ENCODE measurements around the gene CNTNAP5. TPM values are rescaled to one million over a fixed set of nuclear protein-coding genes. Genes with fewer than 3 reads are reported as not detected.

The CNTNAP5 gene
- total and polyA plus RNA-seq, 2 of the 13 experiments (the other 11 are each of a cell fraction or from before 2014, with no cell fraction given), result not detected

DNA sequence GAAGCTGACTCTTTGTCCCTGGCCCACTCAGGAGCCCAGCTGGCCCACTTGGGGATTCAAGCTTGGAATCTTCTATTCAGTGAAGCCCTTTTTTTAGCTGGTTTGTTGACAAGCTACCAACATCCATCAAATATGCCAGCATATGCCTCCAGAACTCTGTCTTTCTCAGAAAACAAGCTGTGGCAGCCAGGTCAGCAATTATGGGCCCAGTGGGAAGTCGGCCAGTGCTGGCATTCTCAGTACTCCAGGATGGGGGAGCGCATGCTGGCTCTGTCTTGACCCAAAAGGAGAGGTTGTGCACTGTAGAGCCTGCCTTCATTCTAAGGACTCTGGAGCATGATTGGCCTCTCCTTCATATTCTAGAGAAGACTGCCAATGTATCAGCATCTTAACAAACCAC lies 401.5 kb downstream of the CNTNAP5 start (continued):
- TF ChIP-seq, protein P1, sequence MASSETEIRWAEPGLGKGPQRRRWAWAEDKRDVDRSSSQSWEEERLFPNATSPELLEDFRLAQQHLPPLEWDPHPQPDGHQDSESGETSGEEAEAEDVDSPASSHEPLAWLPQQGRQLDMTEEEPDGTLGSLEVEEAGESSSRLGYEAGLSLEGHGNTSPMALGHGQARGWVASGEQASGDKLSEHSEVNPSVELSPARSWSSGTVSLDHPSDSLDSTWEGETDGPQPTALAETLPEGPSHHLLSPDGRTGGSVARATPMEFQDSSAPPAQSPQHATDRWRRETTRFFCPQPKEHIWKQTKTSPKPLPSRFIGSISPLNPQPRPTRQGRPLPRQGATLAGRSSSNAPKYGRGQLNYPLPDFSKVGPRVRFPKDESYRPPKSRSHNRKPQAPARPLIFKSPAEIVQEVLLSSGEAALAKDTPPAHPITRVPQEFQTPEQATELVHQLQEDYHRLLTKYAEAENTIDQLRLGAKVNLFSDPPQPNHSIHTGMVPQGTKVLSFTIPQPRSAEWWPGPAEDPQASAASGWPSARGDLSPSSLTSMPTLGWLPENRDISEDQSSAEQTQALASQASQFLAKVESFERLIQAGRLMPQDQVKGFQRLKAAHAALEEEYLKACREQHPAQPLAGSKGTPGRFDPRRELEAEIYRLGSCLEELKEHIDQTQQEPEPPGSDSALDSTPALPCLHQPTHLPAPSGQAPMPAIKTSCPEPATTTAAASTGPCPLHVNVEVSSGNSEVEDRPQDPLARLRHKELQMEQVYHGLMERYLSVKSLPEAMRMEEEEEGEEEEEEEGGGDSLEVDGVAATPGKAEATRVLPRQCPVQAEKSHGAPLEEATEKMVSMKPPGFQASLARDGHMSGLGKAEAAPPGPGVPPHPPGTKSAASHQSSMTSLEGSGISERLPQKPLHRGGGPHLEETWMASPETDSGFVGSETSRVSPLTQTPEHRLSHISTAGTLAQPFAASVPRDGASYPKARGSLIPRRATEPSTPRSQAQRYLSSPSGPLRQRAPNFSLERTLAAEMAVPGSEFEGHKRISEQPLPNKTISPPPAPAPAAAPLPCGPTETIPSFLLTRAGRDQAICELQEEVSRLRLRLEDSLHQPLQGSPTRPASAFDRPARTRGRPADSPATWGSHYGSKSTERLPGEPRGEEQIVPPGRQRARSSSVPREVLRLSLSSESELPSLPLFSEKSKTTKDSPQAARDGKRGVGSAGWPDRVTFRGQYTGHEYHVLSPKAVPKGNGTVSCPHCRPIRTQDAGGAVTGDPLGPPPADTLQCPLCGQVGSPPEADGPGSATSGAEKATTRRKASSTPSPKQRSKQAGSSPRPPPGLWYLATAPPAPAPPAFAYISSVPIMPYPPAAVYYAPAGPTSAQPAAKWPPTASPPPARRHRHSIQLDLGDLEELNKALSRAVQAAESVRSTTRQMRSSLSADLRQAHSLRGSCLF (CRISPR knock-in tag; IDR thresholded peaks at IDR 0.05; ENCODE audit: borderline replicate concordance), result no peak
- no peak for TF ChIP-seq KLF13 (CRISPR knock-in tag; IDR thresholded peaks at IDR 0.05)
- no peak for TF ChIP-seq ZNF138 (CRISPR knock-in tag; IDR thresholded peaks at IDR 0.05; ENCODE audit: low read depth)

DNA sequence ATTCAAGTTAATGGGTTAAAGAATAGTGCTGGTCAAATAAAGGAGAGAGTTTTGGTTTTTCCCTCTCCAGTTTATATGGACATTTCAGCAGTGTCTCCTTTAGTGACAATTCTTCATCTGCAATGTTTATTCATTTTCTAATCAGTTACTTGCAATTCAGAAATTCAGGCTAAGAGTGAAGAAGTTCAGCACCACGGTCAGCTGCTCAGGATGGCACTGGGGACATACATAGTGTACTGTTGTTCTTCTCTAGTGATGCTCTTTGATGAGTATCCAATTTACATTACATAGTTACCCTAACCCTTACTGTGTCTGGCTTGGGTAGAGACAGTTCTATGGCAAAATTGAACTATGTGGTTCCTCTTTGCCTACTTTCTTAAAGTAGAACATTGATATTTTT lies 412.7 kb downstream of the CNTNAP5 start:
- no peak for DNase-seq (ENCODE audit: low spot score)
- H3K9ac ChIP-seq (ENCODE audit: insufficient read depth, low read depth, low read length), result no peak overlapping the region
- H3K79me2 ChIP-seq (ENCODE audit: insufficient read depth, low read length), result no peaks in the 10 kb centered on the region
- H2AFZ ChIP-seq (ENCODE audit: low read length), result no peak overlapping the region
- POLR2A ChIA-PET, result no interaction called here
- WGBS (ENCODE audit: low lambda C conversion rate), result 0% methylated on average over 1 of the region's 1 CpG
- CTCF ChIA-PET (ENCODE audit: low intra/inter-chr PET ratio, low total read pairs), result no interaction called here
- ATAC-seq, result no peak
- no TSS peak for BruUV-seq (replicated peaks)
- TF ChIP-seq KDM6A (CRISPR knock-in tag; IDR thresholded peaks at IDR 0.05; ENCODE audit: low read depth) (no peak), MIER2 (CRISPR knock-in tag; IDR thresholded peaks at IDR 0.05) (peak; percentile 91), SOX6 (IDR thresholded peaks at IDR 0.05) (no peak), SOX6 (CRISPR knock-in tag; IDR thresholded peaks at IDR 0.05) (no peak), EHMT2 (IDR thresholded peaks at IDR 0.05; ENCODE audit: borderline replicate concordance, low read depth, low read length) (0 out of 2 replicates have a peak, but pooled peaks have one; percentile 42), SMARCE1 (IDR thresholded peaks at IDR 0.05; ENCODE audit: borderline replicate concordance) (no peak), ZNF615 (CRISPR knock-in tag; IDR thresholded peaks at IDR 0.05; ENCODE audit: borderline replicate concordance) (no peak), ZNF780A (CRISPR knock-in tag; IDR thresholded peaks at IDR 0.05) (no peak)
- TF ChIP-seq, protein P2, sequence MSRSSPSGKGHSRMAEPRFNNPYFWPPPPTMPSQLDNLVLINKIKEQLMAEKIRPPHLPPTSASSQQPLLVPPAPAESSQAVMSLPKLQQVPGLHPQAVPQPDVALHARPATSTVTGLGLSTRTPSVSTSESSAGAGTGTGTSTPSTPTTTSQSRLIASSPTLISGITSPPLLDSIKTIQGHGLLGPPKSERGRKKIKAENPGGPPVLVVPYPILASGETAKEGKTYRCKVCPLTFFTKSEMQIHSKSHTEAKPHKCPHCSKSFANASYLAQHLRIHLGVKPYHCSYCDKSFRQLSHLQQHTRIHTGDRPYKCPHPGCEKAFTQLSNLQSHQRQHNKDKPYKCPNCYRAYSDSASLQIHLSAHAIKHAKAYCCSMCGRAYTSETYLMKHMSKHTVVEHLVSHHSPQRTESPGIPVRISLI (CRISPR knock-in tag; IDR thresholded peaks at IDR 0.05; ENCODE audit: borderline replicate concordance), result no peak
- TF ChIP-seq, protein P3, sequence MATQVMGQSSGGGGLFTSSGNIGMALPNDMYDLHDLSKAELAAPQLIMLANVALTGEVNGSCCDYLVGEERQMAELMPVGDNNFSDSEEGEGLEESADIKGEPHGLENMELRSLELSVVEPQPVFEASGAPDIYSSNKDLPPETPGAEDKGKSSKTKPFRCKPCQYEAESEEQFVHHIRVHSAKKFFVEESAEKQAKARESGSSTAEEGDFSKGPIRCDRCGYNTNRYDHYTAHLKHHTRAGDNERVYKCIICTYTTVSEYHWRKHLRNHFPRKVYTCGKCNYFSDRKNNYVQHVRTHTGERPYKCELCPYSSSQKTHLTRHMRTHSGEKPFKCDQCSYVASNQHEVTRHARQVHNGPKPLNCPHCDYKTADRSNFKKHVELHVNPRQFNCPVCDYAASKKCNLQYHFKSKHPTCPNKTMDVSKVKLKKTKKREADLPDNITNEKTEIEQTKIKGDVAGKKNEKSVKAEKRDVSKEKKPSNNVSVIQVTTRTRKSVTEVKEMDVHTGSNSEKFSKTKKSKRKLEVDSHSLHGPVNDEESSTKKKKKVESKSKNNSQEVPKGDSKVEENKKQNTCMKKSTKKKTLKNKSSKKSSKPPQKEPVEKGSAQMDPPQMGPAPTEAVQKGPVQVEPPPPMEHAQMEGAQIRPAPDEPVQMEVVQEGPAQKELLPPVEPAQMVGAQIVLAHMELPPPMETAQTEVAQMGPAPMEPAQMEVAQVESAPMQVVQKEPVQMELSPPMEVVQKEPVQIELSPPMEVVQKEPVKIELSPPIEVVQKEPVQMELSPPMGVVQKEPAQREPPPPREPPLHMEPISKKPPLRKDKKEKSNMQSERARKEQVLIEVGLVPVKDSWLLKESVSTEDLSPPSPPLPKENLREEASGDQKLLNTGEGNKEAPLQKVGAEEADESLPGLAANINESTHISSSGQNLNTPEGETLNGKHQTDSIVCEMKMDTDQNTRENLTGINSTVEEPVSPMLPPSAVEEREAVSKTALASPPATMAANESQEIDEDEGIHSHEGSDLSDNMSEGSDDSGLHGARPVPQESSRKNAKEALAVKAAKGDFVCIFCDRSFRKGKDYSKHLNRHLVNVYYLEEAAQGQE (IDR thresholded peaks at IDR 0.05; ENCODE audit: borderline replicate concordance in 1 of 2, low read depth in 1 of 2, low read length in 2 of 2), result peak; percentile 47 to 93
- no peaks in the 10 kb centered on the region for H3K36me3 ChIP-seq (replicated peaks in 1 of 2; ENCODE audit: control insufficient read depth in 1 of 2, insufficient read depth in 2 of 2, low read length in 2 of 2)
- intact Hi-C loops (cut with micrococcal nuclease; ENCODE audit: unreplicated experiment) (no loop called here), in situ Hi-C loops (cut with HindIII; ENCODE audit: extremely low pct_ligation_motif_present, low pct_unique_long_range_greater_than_20kb) (no loop called here)
- no peaks in the 10 kb centered on the region for H3K9me3 ChIP-seq (ENCODE audit: low read length)
- H4K20me1 ChIP-seq (ENCODE audit: insufficient read depth, low read length), result no peaks in the 10 kb centered on the region
- no peak for FAIRE-seq
- no peak overlapping the region for H3K4me2 ChIP-seq (ENCODE audit: low read depth, low read length)
- no peaks in the 10 kb centered on the region for H3K27me3 ChIP-seq (ENCODE audit: control insufficient read depth in 1 of 2, insufficient read depth in 2 of 2, low read length in 2 of 2)
- no peaks in the 10 kb centered on the region for H3K4me1 ChIP-seq (ENCODE audit: insufficient read depth, low read length)
- H3K4me3 ChIP-seq (replicated peaks in 1 of 3; ENCODE audit: insufficient read depth in 1 of 3, low read depth in 2 of 3, low read length in 3 of 3), result no peak overlapping the region
- no peak overlapping the region for H3K27ac ChIP-seq (ENCODE audit: extremely low read length, insufficient read depth, low read length)
